ENCODE results near the gene CEP112. TPM values are rescaled to one million over a fixed set of nuclear protein-coding genes. Genes with fewer than 3 reads are reported as not detected.

The CEP112 gene
- total RNA-seq, 1 donor from 2014 or later: 13.9 TPM

- H3K27me3 Mint-ChIP-seq (ENCODE audit: low read depth, unreplicated experiment): peaks cover 2% of the 10 kb centered on the region
- Histone ChIP-seq H3K4me2 (ENCODE audit: low read length) (no peak overlapping the region), H3K36me3 (ENCODE audit: insufficient read depth, low read length) (no peaks in the 10 kb centered on the region), H3K27me3 (ENCODE audit: insufficient read depth, low read length) (peaks cover 2% of the 10 kb centered on the region), H3K27ac (ENCODE audit: low read depth, low read length) (no peak overlapping the region), H3K79me2 (ENCODE audit: insufficient read depth, low read length) (no peaks in the 10 kb centered on the region), H3K4me3 (ENCODE audit: insufficient read depth, low read depth, low read length) (no peak overlapping the region), H3K9ac (ENCODE audit: low read length) (no peak overlapping the region), H3K9me3 (ENCODE audit: insufficient read depth, low read depth, low read length) (no peaks in the 10 kb centered on the region), H2AFZ (ENCODE audit: low read depth, low read length) (no peak overlapping the region), H3K4me1 (ENCODE audit: insufficient read depth, low read length) (no peaks in the 10 kb centered on the region), H4K20me1 (ENCODE audit: insufficient read depth, low read length) (no peaks in the 10 kb centered on the region)
- no peak overlapping the region for H3K4me3 Mint-ChIP-seq (ENCODE audit: unreplicated experiment)
- no peak overlapping the region for H3K27ac Mint-ChIP-seq (ENCODE audit: unreplicated experiment)
- FAIRE-seq (no peak), DNase-seq (ENCODE audit: low read depth) (no peak)
- no peaks in the 10 kb centered on the region for H3K4me1 Mint-ChIP-seq (ENCODE audit: low read depth, unreplicated experiment)
- TF ChIP-seq, protein P1, sequence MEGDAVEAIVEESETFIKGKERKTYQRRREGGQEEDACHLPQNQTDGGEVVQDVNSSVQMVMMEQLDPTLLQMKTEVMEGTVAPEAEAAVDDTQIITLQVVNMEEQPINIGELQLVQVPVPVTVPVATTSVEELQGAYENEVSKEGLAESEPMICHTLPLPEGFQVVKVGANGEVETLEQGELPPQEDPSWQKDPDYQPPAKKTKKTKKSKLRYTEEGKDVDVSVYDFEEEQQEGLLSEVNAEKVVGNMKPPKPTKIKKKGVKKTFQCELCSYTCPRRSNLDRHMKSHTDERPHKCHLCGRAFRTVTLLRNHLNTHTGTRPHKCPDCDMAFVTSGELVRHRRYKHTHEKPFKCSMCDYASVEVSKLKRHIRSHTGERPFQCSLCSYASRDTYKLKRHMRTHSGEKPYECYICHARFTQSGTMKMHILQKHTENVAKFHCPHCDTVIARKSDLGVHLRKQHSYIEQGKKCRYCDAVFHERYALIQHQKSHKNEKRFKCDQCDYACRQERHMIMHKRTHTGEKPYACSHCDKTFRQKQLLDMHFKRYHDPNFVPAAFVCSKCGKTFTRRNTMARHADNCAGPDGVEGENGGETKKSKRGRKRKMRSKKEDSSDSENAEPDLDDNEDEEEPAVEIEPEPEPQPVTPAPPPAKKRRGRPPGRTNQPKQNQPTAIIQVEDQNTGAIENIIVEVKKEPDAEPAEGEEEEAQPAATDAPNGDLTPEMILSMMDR (IDR thresholded peaks at IDR 0.05; ENCODE audit: insufficient read depth, low read depth, low read length): no peak
- no peak for TF ChIP-seq EZH2 (IDR thresholded peaks at IDR 0.05; ENCODE audit: insufficient read depth, low read length)
- H3K9me3 Mint-ChIP-seq (ENCODE audit: unreplicated experiment): no peaks in the 10 kb centered on the region
- H3K36me3 Mint-ChIP-seq (ENCODE audit: low read depth, unreplicated experiment): no peaks in the 10 kb centered on the region
Measured at GRCh38 chr17:66235377-66235994, 43.6 kb upstream of the CEP112 start.

GRCh38 chr17:66234611-66235010 lies 42.7 kb upstream of the CEP112 start:
- H3K27me3 ChIP-seq (ENCODE audit: insufficient read depth, low read length): peaks cover 2% of the 10 kb centered on the region
- DNase-seq (ENCODE audit: low read depth) (no peak), FAIRE-seq (no peak)
- H3K27me3 Mint-ChIP-seq (ENCODE audit: low read depth, unreplicated experiment): peaks cover 2% of the 10 kb centered on the region
- no peaks in the 10 kb centered on the region for H3K36me3 ChIP-seq (ENCODE audit: insufficient read depth, low read length)
- H3K27ac ChIP-seq (ENCODE audit: low read depth, low read length): no peak overlapping the region
- H3K27ac Mint-ChIP-seq (ENCODE audit: unreplicated experiment): no peak overlapping the region
- H3K4me1 ChIP-seq (ENCODE audit: insufficient read depth, low read length): no peaks in the 10 kb centered on the region
- H3K4me3 Mint-ChIP-seq (ENCODE audit: unreplicated experiment): no peak overlapping the region
- H3K4me1 Mint-ChIP-seq (ENCODE audit: low read depth, unreplicated experiment): no peaks in the 10 kb centered on the region
- H3K79me2 ChIP-seq (ENCODE audit: insufficient read depth, low read length): no peaks in the 10 kb centered on the region
- no peak overlapping the region for H3K9ac ChIP-seq (ENCODE audit: low read length)
- H2AFZ ChIP-seq (ENCODE audit: low read depth, low read length): no peak overlapping the region
- H3K4me3 ChIP-seq (ENCODE audit: insufficient read depth, low read depth, low read length): no peak overlapping the region
- no peaks in the 10 kb centered on the region for H3K9me3 Mint-ChIP-seq (ENCODE audit: unreplicated experiment)
- H3K36me3 Mint-ChIP-seq (ENCODE audit: low read depth, unreplicated experiment): no peaks in the 10 kb centered on the region
- H3K9me3 ChIP-seq (ENCODE audit: insufficient read depth, low read depth, low read length): no peaks in the 10 kb centered on the region
- no peaks in the 10 kb centered on the region for H4K20me1 ChIP-seq (ENCODE audit: insufficient read depth, low read length)
- TF ChIP-seq EZH2 (IDR thresholded peaks at IDR 0.05; ENCODE audit: insufficient read depth, low read length): no peak
- TF ChIP-seq, protein P1 (IDR thresholded peaks at IDR 0.05; ENCODE audit: insufficient read depth, low read depth, low read length): no peak
- H3K4me2 ChIP-seq (ENCODE audit: low read length): no peak overlapping the region

- no peaks in the 10 kb centered on the region for H3K79me2 ChIP-seq (ENCODE audit: insufficient read depth, low read length)
- Mint-ChIP-seq H3K36me3 (ENCODE audit: low read depth, unreplicated experiment) (no peaks in the 10 kb centered on the region), H3K27ac (ENCODE audit: unreplicated experiment) (no peak overlapping the region), H3K9me3 (ENCODE audit: unreplicated experiment) (no peaks in the 10 kb centered on the region), H3K4me1 (ENCODE audit: low read depth, unreplicated experiment) (no peaks in the 10 kb centered on the region), H3K4me3 (ENCODE audit: unreplicated experiment) (no peak overlapping the region), H3K27me3 (ENCODE audit: low read depth, unreplicated experiment) (peaks cover 2% of the 10 kb centered on the region)
- H2AFZ ChIP-seq (ENCODE audit: low read depth, low read length): no peak overlapping the region
- FAIRE-seq: no peak
- H3K27me3 ChIP-seq (ENCODE audit: insufficient read depth, low read length): peaks cover 2% of the 10 kb centered on the region
- H3K4me2 ChIP-seq (ENCODE audit: low read length): no peak overlapping the region
- DNase-seq (ENCODE audit: low read depth): no peak
- TF ChIP-seq, protein P1 (IDR thresholded peaks at IDR 0.05; ENCODE audit: insufficient read depth, low read depth, low read length): no peak
- no peak for TF ChIP-seq EZH2 (IDR thresholded peaks at IDR 0.05; ENCODE audit: insufficient read depth, low read length)
- H3K36me3 ChIP-seq (ENCODE audit: insufficient read depth, low read length): no peaks in the 10 kb centered on the region
- H4K20me1 ChIP-seq (ENCODE audit: insufficient read depth, low read length): no peaks in the 10 kb centered on the region
- H3K27ac ChIP-seq (ENCODE audit: low read depth, low read length): no peak overlapping the region
- no peak overlapping the region for H3K9ac ChIP-seq (ENCODE audit: low read length)
- no peak overlapping the region for H3K4me3 ChIP-seq (ENCODE audit: insufficient read depth, low read depth, low read length)
- no peaks in the 10 kb centered on the region for H3K9me3 ChIP-seq (ENCODE audit: insufficient read depth, low read depth, low read length)
- no peaks in the 10 kb centered on the region for H3K4me1 ChIP-seq (ENCODE audit: insufficient read depth, low read length)
Measured at GRCh38 chr17:66233023-66233753, 41.3 kb upstream of the CEP112 start.

Data from astrocyte (in vitro differentiated cells and primary cell).